IPS-18a (cell line): Measurements from ENCODE around the gene MYORG.
"Not testable (repeated sequence)": the region's sequence is repeated elsewhere in the genome, so short reads cannot be mapped to it uniquely, and the experiment has no call there.

ENCODE experiments used
- H3K27ac ChIP-seq: one replicate; pipeline ENCODE4 v1.5.1; 2013; ENCODE audit warnings: low read length
- H3K27me3 ChIP-seq: one replicate; pipeline ENCODE4 v1.6.1; 2013; ENCODE audit warnings: mild to moderate bottlenecking, low read length; ENCODE audit not compliant: control insufficient read depth, insufficient read depth
- H3K36me3 ChIP-seq: one replicate; pipeline ENCODE4 v1.6.1; 2013; ENCODE audit warnings: low read depth, low read length; ENCODE audit not compliant: control insufficient read depth
- H3K4me1 ChIP-seq: one replicate; pipeline ENCODE4 v1.6.1; 2013; ENCODE audit warnings: low read depth, low read length; ENCODE audit not compliant: control insufficient read depth
- H3K4me3 ChIP-seq: one replicate; pipeline ENCODE4 v1.5.1; 2013; ENCODE audit warnings: low read length
- H3K9ac ChIP-seq: one replicate; pipeline ENCODE4 v1.6.1; 2013; ENCODE audit warnings: mild to moderate bottlenecking, low read length, moderate library complexity
- H3K9me3 ChIP-seq: one replicate; pipeline ENCODE4 v1.6.1; 2013; ENCODE audit warnings: low read depth, low read length; ENCODE audit not compliant: control insufficient read depth

Gene MYORG

GRCh38 chr9:34373749-34374148 is 2.9 kb downstream of the MYORG start:
- no peaks in the 10 kb centered on the region for H3K9me3 ChIP-seq
- H3K4me3 ChIP-seq: no peak overlapping the region
- H3K36me3 ChIP-seq: peaks cover 3% of the 10 kb centered on the region
- no peak overlapping the region for H3K9ac ChIP-seq
- no peak overlapping the region for H3K27ac ChIP-seq
- H3K27me3 ChIP-seq: peaks cover 19% of the 10 kb centered on the region
- peaks cover 14% of the 10 kb centered on the region for H3K4me1 ChIP-seq

- H3K4me1 ChIP-seq: peaks cover 14% of the 10 kb centered on the region
- H3K27ac ChIP-seq: no peak overlapping the region
- H3K9me3 ChIP-seq: no peaks in the 10 kb centered on the region
- H3K36me3 ChIP-seq: peaks cover 3% of the 10 kb centered on the region
- H3K27me3 ChIP-seq: peaks cover 10% of the 10 kb centered on the region
- no peak overlapping the region for H3K4me3 ChIP-seq
- H3K9ac ChIP-seq: no peak overlapping the region
These were observed 4.2 kb downstream of the MYORG start for GRCh38 chr9:34372467-34373011.

GRCh38 chr9:34371886-34372466 is 4.7 kb downstream of the MYORG start:
- Histone ChIP-seq H3K9ac (no peak overlapping the region), H3K36me3 (peaks cover 3% of the 10 kb centered on the region), H3K27ac (no peak overlapping the region), H3K4me1 (peaks cover 10% of the 10 kb centered on the region), H3K4me3 (no peak overlapping the region), H3K9me3 (no peaks in the 10 kb centered on the region), H3K27me3 (peaks cover 10% of the 10 kb centered on the region)

- Histone ChIP-seq H3K9ac (no peak overlapping the region), H3K36me3 (peaks cover 3% of the 10 kb centered on the region), H3K9me3 (no peaks in the 10 kb centered on the region), H3K4me1 (peaks cover 10% of the 10 kb centered on the region), H3K27ac (no peak overlapping the region), H3K27me3 (peaks cover 10% of the 10 kb centered on the region), H3K4me3 (no peak overlapping the region)
These were observed 5.5 kb downstream of the MYORG start for GRCh38 chr9:34370970-34371880.

- H3K27ac ChIP-seq: no peak overlapping the region
- H3K27me3 ChIP-seq: peaks cover 2% of the 10 kb centered on the region
- H3K9ac ChIP-seq: no peak overlapping the region
- H3K36me3 ChIP-seq: peaks cover 3% of the 10 kb centered on the region
- H3K4me3 ChIP-seq: no peak overlapping the region
- no peaks in the 10 kb centered on the region for H3K9me3 ChIP-seq
- H3K4me1 ChIP-seq: peaks cover 7% of the 10 kb centered on the region
These were observed 6.2 kb downstream of the MYORG start for GRCh38 chr9:34370335-34370969.

GRCh38 chr9:34369636-34370035 is 7.1 kb downstream of the MYORG start:
- Histone ChIP-seq H3K4me3 (no peak overlapping the region), H3K4me1 (peaks cover 2% of the 10 kb centered on the region), H3K9me3 (no peaks in the 10 kb centered on the region), H3K27ac (no peak overlapping the region), H3K27me3 (no peaks in the 10 kb centered on the region), H3K36me3 (peaks cover 3% of the 10 kb centered on the region), H3K9ac (no peak overlapping the region)

GRCh38 chr9:34368796-34369195 is 7.9 kb downstream of the MYORG start:
- not testable (repeated sequence) for H3K36me3 ChIP-seq, H3K4me3 ChIP-seq, H3K9me3 ChIP-seq, H3K27me3 ChIP-seq, H3K9ac ChIP-seq, H3K27ac ChIP-seq
- H3K4me1 ChIP-seq: peaks cover 10% of the 10 kb centered on the region

- peaks cover 20% of the 10 kb centered on the region for H3K4me1 ChIP-seq
- not testable (repeated sequence) for H3K4me3 ChIP-seq, H3K9ac ChIP-seq, H3K9me3 ChIP-seq, H3K27ac ChIP-seq, H3K27me3 ChIP-seq, H3K36me3 ChIP-seq
These were observed 8.8 kb downstream of the MYORG start for GRCh38 chr9:34367751-34368410.

- no peaks in the 10 kb centered on the region for H3K9me3 ChIP-seq
- H3K27me3 ChIP-seq: peaks cover 3% of the 10 kb centered on the region
- H3K9ac ChIP-seq: no peak overlapping the region
- no peak overlapping the region for H3K27ac ChIP-seq
- H3K4me3 ChIP-seq: no peak overlapping the region
- H3K4me1 ChIP-seq: peaks cover 22% of the 10 kb centered on the region
- H3K36me3 ChIP-seq: peaks cover 3% of the 10 kb centered on the region
These were observed 10.3 kb downstream of the MYORG start for GRCh38 chr9:34366365-34366764.

GRCh38 chr9:34365282-34365681 is 11.4 kb downstream of the MYORG start:
- H3K36me3 ChIP-seq: no peaks in the 10 kb centered on the region
- no peak overlapping the region for H3K4me3 ChIP-seq
- peaks cover 22% of the 10 kb centered on the region for H3K4me1 ChIP-seq
- H3K9me3 ChIP-seq: no peaks in the 10 kb centered on the region
- H3K27me3 ChIP-seq: peaks cover 3% of the 10 kb centered on the region
- H3K9ac ChIP-seq: no peak overlapping the region
- no peak overlapping the region for H3K27ac ChIP-seq
